BJ (cell line): ENCODE results near the gene PPFIA3. TPM values are rescaled to one million over a fixed set of nuclear protein-coding genes. Genes with fewer than 3 reads are reported as not detected.
A peak's percentile ranks its signal among the peaks of the same experiment; 100 is the strongest.
"Not testable (repeated sequence)": the region's sequence is repeated elsewhere in the genome, so short reads cannot be mapped to it uniquely, and the experiment has no call there.

ENCODE experiments used
- CTCF ChIA-PET: fragments of 350-600 bp; formaldehyde crosslinking; extraction: SDS; loops from one replicate; lab custom pipeline; 2021; ENCODE audit warnings: antibody characterized with exemption, inconsistent platforms; lab: Yijun Ruan, JAX
- POLR2A ChIA-PET: fragments of 300-600 bp; sonication (Branson Sonifier 250); formaldehyde crosslinking; extraction: SDS; loops from one replicate; lab custom pipeline; 2021; ENCODE audit warnings: antibody characterized with exemption; lab: Charles Lee
- DNase-seq: peaks from one replicate; pipeline ENCODE4 v3.0.0-alpha.2; 2011; ENCODE audit warnings: low read depth
- H3K27me3 ChIP-seq: 2 replicates; pipeline ENCODE4 v1.6.0; 2011; ENCODE audit warnings: low read length; ENCODE audit not compliant: control insufficient read depth, insufficient read depth
- H3K36me3 ChIP-seq: 2 replicates; pipeline ENCODE4 v1.5.1; 2011; ENCODE audit warnings: low read length; ENCODE audit not compliant: control insufficient read depth, insufficient read depth
- H3K4me3 ChIP-seq: 2 replicates; pipeline ENCODE4 v1.5.1; 2011; ENCODE audit warnings: low read depth, mild to moderate bottlenecking, control low read depth, low read length
- polyA plus RNA-seq: library from polyadenylated mRNA; depleted of rRNA; stranded (reverse); fragments of >200 nt; gene quantifications from 2 replicates; pipeline ENCODE4 v1.2.3, GENCODE V29; 2011
- TF ChIP-seq, protein P1 (sequence below): IDR thresholded peaks from 2 replicates; pipeline ENCODE4 v1.5.1; 2011; ENCODE audit warnings: low read depth, mild to moderate bottlenecking, control low read depth, inconsistent platforms, low read length, moderate library complexity; ENCODE audit not compliant: insufficient read depth

Gene PPFIA3
- polyA plus RNA-seq, 1 experiment, result 1.4 TPM

DNA sequence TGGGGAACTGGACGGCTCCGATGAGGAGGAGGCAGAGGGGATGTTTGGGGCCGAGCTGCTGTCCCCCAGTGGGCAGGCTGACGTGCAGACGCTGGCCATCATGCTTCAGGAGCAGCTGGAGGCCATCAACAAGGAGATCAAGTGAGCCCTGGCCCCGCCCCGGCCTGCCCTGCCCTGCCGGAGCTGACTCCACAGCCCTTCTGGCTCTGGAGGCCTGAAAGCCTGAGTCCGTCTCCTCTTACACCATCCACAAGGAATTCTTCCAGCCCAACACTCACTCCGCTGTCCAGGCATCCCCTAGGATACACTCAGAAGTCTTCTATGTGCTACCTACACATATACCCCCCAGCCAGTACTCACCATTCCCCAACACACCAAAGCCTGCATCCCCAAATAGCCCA, 17.4 kb downstream of the PPFIA3 start:
- TF ChIP-seq, protein P1, sequence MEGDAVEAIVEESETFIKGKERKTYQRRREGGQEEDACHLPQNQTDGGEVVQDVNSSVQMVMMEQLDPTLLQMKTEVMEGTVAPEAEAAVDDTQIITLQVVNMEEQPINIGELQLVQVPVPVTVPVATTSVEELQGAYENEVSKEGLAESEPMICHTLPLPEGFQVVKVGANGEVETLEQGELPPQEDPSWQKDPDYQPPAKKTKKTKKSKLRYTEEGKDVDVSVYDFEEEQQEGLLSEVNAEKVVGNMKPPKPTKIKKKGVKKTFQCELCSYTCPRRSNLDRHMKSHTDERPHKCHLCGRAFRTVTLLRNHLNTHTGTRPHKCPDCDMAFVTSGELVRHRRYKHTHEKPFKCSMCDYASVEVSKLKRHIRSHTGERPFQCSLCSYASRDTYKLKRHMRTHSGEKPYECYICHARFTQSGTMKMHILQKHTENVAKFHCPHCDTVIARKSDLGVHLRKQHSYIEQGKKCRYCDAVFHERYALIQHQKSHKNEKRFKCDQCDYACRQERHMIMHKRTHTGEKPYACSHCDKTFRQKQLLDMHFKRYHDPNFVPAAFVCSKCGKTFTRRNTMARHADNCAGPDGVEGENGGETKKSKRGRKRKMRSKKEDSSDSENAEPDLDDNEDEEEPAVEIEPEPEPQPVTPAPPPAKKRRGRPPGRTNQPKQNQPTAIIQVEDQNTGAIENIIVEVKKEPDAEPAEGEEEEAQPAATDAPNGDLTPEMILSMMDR, result no peak
- DNase-seq, result no peak
- CTCF ChIA-PET, result interaction anchor here (0.7 to 2.6 kb wide), 2 partner anchors 39 to 143 kb away, joined by 3 to 7 read pairs; partner anchors contain the start of gene RUVBL2

DNA sequence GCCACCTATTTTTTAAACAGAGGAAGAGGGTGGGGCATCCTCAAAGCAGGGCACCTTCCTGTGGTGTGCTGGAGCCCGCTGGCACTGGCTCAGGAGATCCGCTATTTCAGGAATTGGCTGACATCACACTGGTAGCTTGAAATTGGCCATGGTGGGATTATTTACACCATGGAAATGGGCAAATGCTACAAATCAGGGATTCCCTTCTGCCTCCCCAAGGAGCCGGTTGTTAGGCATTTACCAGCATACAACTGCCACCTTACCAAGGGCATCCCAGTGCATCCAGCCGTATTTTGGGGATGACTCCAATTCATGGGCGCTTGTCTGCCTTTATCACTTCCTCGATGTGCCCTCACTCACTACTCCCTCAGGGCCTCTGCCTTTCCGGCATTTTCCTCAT, 21.6 kb downstream of the PPFIA3 start:
- TF ChIP-seq, protein P1, result no peak
- CTCF ChIA-PET, result no interaction called here
- no peak for DNase-seq
- Histone ChIP-seq H3K27me3 (no peaks in the 10 kb centered on the region), H3K4me3 (no peak overlapping the region), H3K36me3 (no peaks in the 10 kb centered on the region)
- POLR2A ChIA-PET, result no interaction called here

More for the DNA sequence above, 17.4 kb downstream of the PPFIA3 start:
- POLR2A ChIA-PET, result interaction anchor here (0.5 kb wide), 1 partner anchor 9 kb away, joined by 3 read pairs; no protein-coding TSS in a partner anchor
- Histone ChIP-seq H3K27me3 (no peaks in the 10 kb centered on the region), H3K36me3 (no peaks in the 10 kb centered on the region), H3K4me3 (no peak overlapping the region)

DNA sequence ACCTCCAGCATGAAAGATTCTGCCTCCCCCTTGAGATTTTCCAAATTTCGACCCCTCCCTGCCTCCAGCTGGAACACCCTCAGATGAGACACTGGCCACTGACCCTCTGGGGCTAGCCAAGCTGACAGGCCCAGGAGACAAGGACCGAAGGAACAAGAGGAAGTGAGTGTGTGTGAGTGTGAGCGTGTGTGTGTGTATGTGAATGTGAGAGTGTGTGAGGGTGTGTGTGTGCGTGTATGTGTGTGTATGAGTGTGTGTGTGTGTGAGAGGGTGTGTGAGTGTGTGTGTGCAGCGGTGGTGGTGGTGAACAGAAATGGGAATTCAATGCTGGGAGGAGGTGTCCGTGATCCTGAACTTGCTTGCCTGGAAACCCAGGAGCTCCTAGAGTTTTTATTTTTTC, 22.0 kb downstream of the PPFIA3 start:
- Histone ChIP-seq H3K36me3 (no peaks in the 10 kb centered on the region), H3K27me3 (no peaks in the 10 kb centered on the region), H3K4me3 (no peak overlapping the region)
- ChIA-PET POLR2A (no interaction called here), CTCF (no interaction called here)
- no peak for DNase-seq
- TF ChIP-seq, protein P1, result no peak

DNA sequence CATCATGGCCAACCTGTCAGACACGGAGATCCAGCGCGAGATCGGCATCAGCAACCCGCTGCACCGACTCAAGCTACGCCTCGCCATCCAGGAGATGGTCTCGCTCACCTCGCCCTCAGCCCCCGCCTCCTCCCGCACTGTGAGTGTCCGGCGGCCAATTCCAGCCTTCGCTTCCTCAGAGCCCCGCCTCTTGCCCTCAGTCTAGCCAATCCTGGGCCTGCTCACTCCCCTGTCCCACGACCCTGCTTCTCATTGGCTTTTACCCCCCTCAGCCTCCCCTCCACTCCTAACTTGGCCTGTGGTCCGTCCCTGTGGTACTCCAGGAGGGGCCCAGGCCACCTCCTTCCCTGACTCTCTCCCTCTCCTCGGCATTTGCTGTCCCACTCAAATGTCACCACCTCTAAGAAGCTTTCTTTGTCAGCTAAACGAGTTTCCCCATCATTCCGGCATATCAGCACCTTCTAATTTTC, 23.6 kb downstream of the PPFIA3 start:
- peak; percentile 56 for DNase-seq
- ChIA-PET CTCF (interaction anchor here (0.6 to 1.5 kb wide), 3 partner anchors 9 to 45 kb away, joined by 4 to 10 read pairs (median 8); no protein-coding TSS in a partner anchor), POLR2A (interaction anchor here (1.0 kb wide), 1 partner anchor 15 kb away, joined by 3 read pairs; no protein-coding TSS in a partner anchor)
- TF ChIP-seq, protein P1, result no peak
- Histone ChIP-seq H3K4me3 (peak overlapping the region; percentile 68), H3K27me3 (no peaks in the 10 kb centered on the region), H3K36me3 (no peaks in the 10 kb centered on the region)

DNA sequence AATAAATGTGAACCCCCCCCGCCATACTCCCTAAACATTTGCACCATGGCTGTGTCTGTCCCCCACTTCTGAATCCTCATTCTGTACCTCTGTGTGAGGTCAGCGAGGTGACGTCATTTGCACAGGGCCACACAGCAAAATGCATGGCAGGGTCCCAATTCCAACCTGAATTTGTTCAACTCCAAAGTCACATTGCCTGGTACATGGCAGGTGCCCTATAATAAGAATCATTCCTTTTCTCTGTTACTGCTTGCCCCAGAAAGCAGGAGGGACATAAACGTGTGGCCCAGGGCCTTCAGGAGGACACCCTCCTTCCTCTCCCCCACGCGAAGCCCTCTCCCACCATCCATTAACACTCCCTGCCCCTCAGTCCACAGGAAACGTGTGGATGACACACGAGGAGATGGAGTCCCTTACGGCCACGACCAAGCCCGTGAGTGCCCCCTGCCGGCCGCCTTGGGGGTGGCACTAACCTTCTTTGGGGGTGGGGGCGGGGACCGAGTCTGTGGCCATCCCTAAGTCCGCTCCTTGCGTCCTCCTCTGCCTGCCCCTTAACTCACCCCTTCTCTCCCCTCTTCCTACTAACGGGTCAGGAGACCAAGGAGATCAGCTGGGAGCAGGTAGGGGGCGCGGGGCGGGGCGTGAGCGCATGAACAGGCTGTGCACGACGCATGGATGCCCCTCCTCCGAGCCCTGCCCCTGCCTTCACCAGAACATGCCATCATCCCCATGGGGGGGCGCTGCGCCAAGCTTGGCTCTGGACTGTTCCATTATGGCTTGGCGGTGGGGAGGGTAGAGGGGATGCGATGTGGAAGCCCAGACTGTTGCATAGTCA, 26.4 kb downstream of the PPFIA3 start:
- POLR2A ChIA-PET, result no interaction called here

DNA sequence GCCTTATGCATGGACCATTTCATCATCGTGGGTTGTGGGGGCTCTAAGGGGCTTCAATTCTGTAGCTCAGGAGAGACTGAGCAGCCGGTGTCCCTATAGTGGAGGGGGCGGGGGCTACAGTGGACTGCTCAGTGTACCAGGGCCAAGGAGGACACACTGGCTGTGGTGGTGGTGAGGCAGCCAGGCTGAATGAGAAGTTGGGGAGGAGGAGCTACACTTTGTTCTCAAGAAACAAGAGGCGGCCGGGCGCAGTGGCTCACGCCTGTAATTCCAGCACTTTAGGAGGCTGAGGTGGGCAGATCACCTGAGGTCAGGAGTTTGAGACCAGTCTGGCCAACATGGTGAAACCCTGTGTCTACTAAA, 27.0 kb downstream of the PPFIA3 start:
- H3K36me3 ChIP-seq, H3K4me3 ChIP-seq, DNase-seq, H3K27me3 ChIP-seq, POLR2A ChIA-PET: not testable (repeated sequence)
- CTCF ChIA-PET, result interaction anchor here (0.6 to 4.8 kb wide), 14 partner anchors 9 to 137 kb away, joined by 3 to 33 read pairs (median 4); partner anchors contain the start of genes HRC and LIN7B

More for the DNA sequence above, 26.4 kb downstream of the PPFIA3 start:
- CTCF ChIA-PET, result interaction anchor here (0.6 to 4.8 kb wide), 14 partner anchors 9 to 137 kb away, joined by 3 to 33 read pairs (median 4); partner anchors contain the start of genes HRC and LIN7B
- 0 out of 2 replicates have a peak overlapping the region, but pooled peaks have one; percentile 14 for H3K4me3 ChIP-seq
- no peak for DNase-seq
- TF ChIP-seq, protein P1, result peak; percentile 97
- H3K36me3 ChIP-seq, result no peaks in the 10 kb centered on the region
- H3K27me3 ChIP-seq, result no peaks in the 10 kb centered on the region
